NT2/D1 (cell line): ENCODE data around the gene FAM193A.
"Not testable (repeated sequence)": the region's sequence is repeated elsewhere in the genome, so short reads cannot be mapped to it uniquely, and the experiment has no call there.

Experiments
- SUZ12 ChIP-seq: IDR thresholded peaks from 2 replicates; pipeline ENCODE4 v1.6.1; 2011; ENCODE audit not compliant: insufficient read length, insufficient read depth; ENCODE audit errors: extremely low read depth
- YY1 ChIP-seq: IDR thresholded peaks from 2 replicates; pipeline ENCODE4 v1.6.1; 2011; ENCODE audit not compliant: insufficient read length, insufficient read depth
- ZNF274 ChIP-seq: IDR thresholded peaks from 2 replicates; pipeline ENCODE4 v1.6.1; 2011; ENCODE audit warnings: mild to moderate bottlenecking, low read depth, low read length

DNA sequence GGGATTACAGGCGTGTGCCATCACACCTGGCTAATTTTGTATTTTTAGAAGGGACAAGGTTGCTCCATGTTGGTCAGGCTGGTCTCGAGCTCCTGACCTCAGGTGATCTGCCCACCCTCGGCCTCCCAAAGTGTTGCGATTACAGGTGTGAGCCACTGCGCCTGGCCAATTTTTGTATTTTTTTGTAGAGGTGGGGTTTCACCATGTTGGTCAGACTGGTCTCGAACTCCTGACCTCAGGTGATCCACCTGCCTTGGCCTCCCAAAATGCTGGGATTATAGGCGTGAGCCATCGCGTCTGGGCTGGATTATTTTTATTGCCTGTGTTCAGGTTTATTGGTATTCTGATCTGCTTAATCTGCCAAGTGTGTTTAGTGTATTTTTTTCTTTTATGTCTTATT lies 82.3 kb downstream of the FAM193A start:
- TF ChIP-seq SUZ12, ZNF274, YY1: not testable (repeated sequence)
